Trophoblast cell (in vitro differentiated cells and primary cell): Measurements from ENCODE around the gene DCAF10.
"Not testable (repeated sequence)": the region's sequence is repeated elsewhere in the genome, so short reads cannot be mapped to it uniquely, and the experiment has no call there.

Experiments used
- DNase-seq, 2 donors: peaks; one replicate each; pipeline ENCODE4 v3.0.0-alpha.2; 2016
- H2AFZ ChIP-seq: 2 replicates; pipeline ENCODE4 v1.6.1; 2013; ENCODE audit warnings: low read length, moderate library complexity, mild to moderate bottlenecking; ENCODE audit not compliant: insufficient read depth, poor library complexity
- H2AK5ac ChIP-seq: 2 replicates; pipeline ENCODE4 v1.6.1; 2013; ENCODE audit warnings: mild to moderate bottlenecking, low read length
- H2BK120ac ChIP-seq: 2 replicates; pipeline ENCODE4 v1.6.1; 2013; ENCODE audit warnings: low read length, mild to moderate bottlenecking, moderate library complexity; ENCODE audit not compliant: insufficient read depth, poor library complexity
- H2BK12ac ChIP-seq: 2 replicates; pipeline ENCODE4 v1.6.1; 2013; ENCODE audit warnings: mild to moderate bottlenecking, low read length, moderate library complexity
- H2BK5ac ChIP-seq: 2 replicates; pipeline ENCODE4 v1.6.1; 2013; ENCODE audit warnings: low read length, low read depth, moderate library complexity, mild to moderate bottlenecking; ENCODE audit not compliant: poor library complexity
- H3K14ac ChIP-seq: 2 replicates; pipeline ENCODE4 v1.6.1; 2013; ENCODE audit warnings: mild to moderate bottlenecking, low read length
- H3K18ac ChIP-seq: 2 replicates; pipeline ENCODE4 v1.6.1; 2013; ENCODE audit warnings: mild to moderate bottlenecking, low read length
- H3K23ac ChIP-seq: 2 replicates; pipeline ENCODE4 v1.6.1; 2013; ENCODE audit warnings: low read length
- H3K27ac ChIP-seq: 2 replicates; pipeline ENCODE4 v1.5.1; 2013; ENCODE audit warnings: low read depth, mild to moderate bottlenecking, inconsistent platforms, low read length, moderate library complexity
- H3K27me3 ChIP-seq: 2 replicates; pipeline ENCODE4 v1.6.1; 2013; ENCODE audit warnings: inconsistent platforms, mild to moderate bottlenecking, low read length, moderate library complexity; ENCODE audit not compliant: insufficient read depth
- H3K36me3 ChIP-seq, 2 experiments: 1 replicate in 1 of 2; 2 replicates in 1 of 2; pipeline ENCODE4 v1.6.1; 2013; ENCODE audit warnings: low read length in 2 of 2, mild to moderate bottlenecking in 2 of 2, moderate library complexity in 1 of 2; ENCODE audit not compliant: insufficient read depth in 2 of 2, control insufficient read depth in 1 of 2
- H3K4ac ChIP-seq: 2 replicates; pipeline ENCODE4 v1.6.1; 2013; ENCODE audit warnings: low read depth, mild to moderate bottlenecking, low read length, moderate library complexity
- H3K4me1 ChIP-seq, 2 experiments: 1 replicate in 1 of 2; 2 replicates in 1 of 2; pipeline ENCODE4 v1.6.1; 2013; ENCODE audit warnings: low read length in 2 of 2, mild to moderate bottlenecking in 2 of 2, moderate library complexity in 1 of 2; ENCODE audit not compliant: insufficient read depth in 2 of 2, control insufficient read depth in 1 of 2
- H3K4me2 ChIP-seq: 2 replicates; pipeline ENCODE4 v1.6.1; 2013; ENCODE audit warnings: inconsistent platforms, mild to moderate bottlenecking, low read length, moderate library complexity
- H3K4me3 ChIP-seq: 2 replicates; pipeline ENCODE4 v1.5.1; 2013; ENCODE audit warnings: mild to moderate bottlenecking, low read depth, low read length, inconsistent platforms
- H3K79me1 ChIP-seq: one replicate; pipeline ENCODE4 v1.6.1; 2013; ENCODE audit warnings: low read length
- H3K79me2 ChIP-seq: 2 replicates; pipeline ENCODE4 v1.6.1; 2013; ENCODE audit warnings: low read length, mild to moderate bottlenecking; ENCODE audit not compliant: control insufficient read depth, insufficient read depth, poor library complexity
- H3K9ac ChIP-seq: 2 replicates; pipeline ENCODE4 v1.6.1; 2013; ENCODE audit warnings: mild to moderate bottlenecking, low read length
- H3K9me3 ChIP-seq: 2 replicates; pipeline ENCODE4 v1.6.1; 2013; ENCODE audit warnings: low read depth, mild to moderate bottlenecking, control low read depth, inconsistent platforms, low read length; ENCODE audit not compliant: insufficient read depth
- H4K12ac ChIP-seq: 2 replicates; pipeline ENCODE4 v1.6.1; 2013; ENCODE audit warnings: low read depth, mild to moderate bottlenecking, low read length, moderate library complexity
- H4K8ac ChIP-seq: 2 replicates; pipeline ENCODE4 v1.6.1; 2013; ENCODE audit warnings: low read depth, mild to moderate bottlenecking, low read length, moderate library complexity
- H4K91ac ChIP-seq: one replicate; pipeline ENCODE4 v1.6.1; 2013; ENCODE audit warnings: low read depth, mild to moderate bottlenecking, low read length, moderate library complexity
- WGBS: extraction: QIAGEN DNeasy Blood & Tissue Kit; methylation state at CpG from one replicate; pipeline ENCODE4 v1.1.7; 2013; ENCODE audit warnings: missing lambda C conversion rate; ENCODE audit not compliant: insufficient read length, insufficient coverage; ENCODE audit errors: extremely low coverage; 5-methylcytosine and 5-hydroxymethylcytosine counted together

DCAF10 gene

DNA sequence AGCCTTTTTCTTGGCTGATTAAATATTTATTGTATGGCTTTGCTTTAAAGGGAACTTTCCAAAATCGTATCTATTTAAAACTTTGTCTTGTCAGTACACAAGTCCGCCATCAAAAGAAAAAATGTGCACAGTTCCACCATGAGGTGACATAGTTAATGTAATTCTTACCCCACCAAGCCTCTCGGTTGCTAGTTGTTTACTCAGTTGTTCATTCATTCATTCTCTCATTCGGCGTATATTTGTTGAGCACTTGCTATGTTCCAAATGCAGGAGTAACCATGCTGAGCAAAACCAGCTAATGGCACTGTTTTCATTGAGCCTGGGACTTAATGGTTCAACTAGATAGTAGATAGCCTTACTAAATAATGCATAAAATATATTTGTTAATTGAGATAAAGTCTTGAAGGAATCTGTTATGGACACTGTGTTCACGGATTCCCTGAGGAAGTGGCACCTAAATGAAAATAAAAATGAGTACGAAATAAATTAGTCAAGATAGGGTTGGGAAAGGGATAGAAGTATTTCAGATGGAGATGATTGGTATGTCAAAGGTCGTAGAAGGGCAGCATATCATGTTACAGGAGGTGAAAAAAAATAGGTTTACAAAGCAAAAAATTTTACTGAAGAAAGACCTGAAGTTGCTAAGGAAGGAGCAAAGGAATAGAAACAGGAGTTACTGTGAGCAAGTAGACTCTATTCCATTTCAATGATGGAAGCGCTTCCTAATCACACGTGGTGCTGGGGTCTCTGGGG lies 1.5 kb downstream of the DCAF10 start:
- Histone ChIP-seq H3K27ac (no peak overlapping the region), H3K4ac (peak overlapping the region; percentile 85), H2BK5ac (no peak overlapping the region), H3K79me1 (peaks cover 14% of the 10 kb centered on the region), H3K18ac (no peak overlapping the region), H3K14ac (no peak overlapping the region), H2AFZ (no peak overlapping the region), H4K8ac (no peak overlapping the region), H3K79me2 (peaks cover 12% of the 10 kb centered on the region), H4K12ac (no peak overlapping the region), H3K4me1 (peaks cover 9 to 20% of the 10 kb centered on the region in 2 experiments), H2BK12ac (no peak overlapping the region), H3K27me3 (no peaks in the 10 kb centered on the region), H3K23ac (no peak overlapping the region), H2AK5ac (no peak overlapping the region), H3K9me3 (no peaks in the 10 kb centered on the region), H3K9ac (peak overlapping the region; percentile 91), H3K36me3 (peaks cover 0 to 2% of the 10 kb centered on the region in 2 experiments), H4K91ac (no peak overlapping the region), H3K4me3 (peak overlapping the region; percentile 96), H2BK120ac (no peak overlapping the region), H3K4me2 (peak overlapping the region; percentile 80)
- no peak for DNase-seq
- WGBS = 100% methylated on average over 1 of the region's 10 CpGs

- H3K9ac ChIP-seq = no peak overlapping the region
- peaks cover 2 to 6% of the 10 kb centered on the region in 2 experiments for H3K36me3 ChIP-seq
These were observed 5.7 kb downstream of the DCAF10 start for GRCh38 chr9:37806271-37806670.

DNA sequence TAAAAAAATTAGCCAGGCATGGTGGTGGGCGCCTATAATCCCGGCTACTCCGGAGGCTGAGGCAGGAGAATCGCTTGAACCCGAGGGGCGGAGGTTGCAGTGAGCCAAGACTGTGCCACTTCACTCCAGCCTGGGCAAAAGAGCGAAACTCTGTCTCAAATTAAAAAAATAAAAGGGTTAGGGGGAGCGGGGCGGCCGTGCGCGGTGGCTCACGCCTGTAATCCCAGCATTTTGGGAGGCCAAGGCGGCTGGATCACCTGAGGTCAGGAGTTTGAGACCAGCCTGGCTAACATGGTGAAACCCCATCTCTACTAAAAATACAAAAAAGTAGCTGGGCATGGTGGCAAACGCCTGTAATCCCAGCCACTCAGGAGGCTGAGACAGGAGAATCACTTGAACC lies 9.1 kb downstream of the DCAF10 start:
- H3K4ac ChIP-seq, H2AK5ac ChIP-seq, H3K79me1 ChIP-seq: not testable (repeated sequence)

More at GRCh38 chr9:37806271-37806670, 5.7 kb downstream of the DCAF10 start:
- H3K23ac ChIP-seq = no peak overlapping the region
- H2BK120ac ChIP-seq = no peak overlapping the region
- no peak for DNase-seq
- no peak overlapping the region for H3K27ac ChIP-seq
- no peak overlapping the region for H3K4ac ChIP-seq
- H3K9me3 ChIP-seq = no peaks in the 10 kb centered on the region
- H4K8ac ChIP-seq = no peak overlapping the region
- H4K12ac ChIP-seq = no peak overlapping the region
- no peak overlapping the region for H2BK5ac ChIP-seq
- H2AFZ ChIP-seq = no peak overlapping the region
- H3K18ac ChIP-seq = no peak overlapping the region
- no peak overlapping the region for H2AK5ac ChIP-seq
- H3K27me3 ChIP-seq = no peaks in the 10 kb centered on the region
- H3K4me2 ChIP-seq = no peak overlapping the region
- H2BK12ac ChIP-seq = no peak overlapping the region
- peaks cover 2 to 8% of the 10 kb centered on the region in 2 experiments for H3K4me1 ChIP-seq
- no peak overlapping the region for H4K91ac ChIP-seq
- no CpG with 5 or more reads among the region's 4 CpGs for WGBS
- H3K79me2 ChIP-seq = peaks cover 4% of the 10 kb centered on the region
- no peak overlapping the region for H3K4me3 ChIP-seq
- H3K79me1 ChIP-seq = peaks cover 3% of the 10 kb centered on the region
- H3K14ac ChIP-seq = no peak overlapping the region

GRCh38 chr9:37811906-37812476 lies 11.4 kb downstream of the DCAF10 start:
- H3K27ac ChIP-seq = no peak overlapping the region
- no peak overlapping the region for H2BK5ac ChIP-seq
- no peak overlapping the region for H3K9ac ChIP-seq
- no peaks in the 10 kb centered on the region for H3K27me3 ChIP-seq
- H2AFZ ChIP-seq = no peak overlapping the region
- no peak overlapping the region for H3K4me3 ChIP-seq
- no peaks in the 10 kb centered on the region for H3K9me3 ChIP-seq
- H3K14ac ChIP-seq = no peak overlapping the region
- no peaks in the 10 kb centered on the region for H3K79me2 ChIP-seq
- no peak overlapping the region for H3K4ac ChIP-seq
- H3K36me3 ChIP-seq = peaks cover 2 to 4% of the 10 kb centered on the region in 2 experiments
- H4K8ac ChIP-seq = no peak overlapping the region
- no CpG with 5 or more reads among the region's 6 CpGs for WGBS
- H2AK5ac ChIP-seq = no peak overlapping the region
- H3K4me1 ChIP-seq = no peaks in the 10 kb centered on the region
- H2BK120ac ChIP-seq = no peak overlapping the region
- no peak overlapping the region for H2BK12ac ChIP-seq
- no peak overlapping the region for H4K12ac ChIP-seq
- H3K18ac ChIP-seq = no peak overlapping the region
- H4K91ac ChIP-seq = no peak overlapping the region
- no peak overlapping the region for H3K4me2 ChIP-seq
- peak in 1 of 2 donors; percentile 44 for DNase-seq
- H3K79me1 ChIP-seq = no peaks in the 10 kb centered on the region
- no peak overlapping the region for H3K23ac ChIP-seq

More for the DNA sequence above, 9.1 kb downstream of the DCAF10 start:
- H3K18ac ChIP-seq, H3K9ac ChIP-seq, DNase-seq, H4K12ac ChIP-seq, H3K14ac ChIP-seq, H3K23ac ChIP-seq, H3K36me3 ChIP-seq, H3K4me1 ChIP-seq, H4K91ac ChIP-seq, H3K27ac ChIP-seq, H2AFZ ChIP-seq, H4K8ac ChIP-seq, H3K27me3 ChIP-seq, H3K79me2 ChIP-seq, H3K4me2 ChIP-seq, H2BK120ac ChIP-seq, H2BK12ac ChIP-seq, H2BK5ac ChIP-seq, H3K9me3 ChIP-seq, H3K4me3 ChIP-seq: not testable (repeated sequence)
- WGBS = no CpG with 5 or more reads among the region's 15 CpGs
